Measurements from ENCODE around the gene ULK2. TPM values are rescaled to one million over a fixed set of nuclear protein-coding genes. Genes with fewer than 3 reads are reported as not detected.

Gene ULK2
- total RNA-seq (10 to 100 TPM; 13.7 to 25.6 (median 17.8) TPM), polyA plus RNA-seq (1 to 10 TPM; 4.6 to 5.4 TPM)
- long read RNA-seq, donor 1, full-length matches to known transcripts: 6 of 16 reads
- long read RNA-seq, donor 1, partial matches to known transcripts: 6 of 16 reads
- long read RNA-seq, donor 1, other reads (novel, unspliced or antisense): 4 of 16 reads
- long read RNA-seq, donor 2, full-length matches to known transcripts: 1 of 9 reads
- long read RNA-seq, donor 2, partial matches to known transcripts: 8 of 9 reads
- long read RNA-seq, donor 2, other reads (novel, unspliced or antisense): 0 of 9 reads
- long read RNA-seq, donor 3, full-length matches to known transcripts: 14 of 28 reads
- long read RNA-seq, donor 3, partial matches to known transcripts: 8 of 28 reads
- long read RNA-seq, donor 3, other reads (novel, unspliced or antisense): 6 of 28 reads

- Histone ChIP-seq H3K36me3 (peaks cover 0 to 12% (median 4%) of the 10 kb centered on the region in 9 donors), H3K4me1 (peaks cover 0 to 22% (median 5%) of the 10 kb centered on the region in 12 donors), H3K27ac (peak within 1 kb of the TSS; percentile 36 to 90 (median 74)), H3K27me3 (no peaks in the 10 kb centered on the region), H3K4me3 (peak within 1 kb of the TSS; percentile 64 to 96 (median 82)), H3K9me3 (no peaks in the 10 kb centered on the region)
- TF ChIP-seq CTCF (IDR thresholded peaks at IDR 0.05) (peak in 6 of 12 donors; percentile 4 to 25 (median 16)), POLR2A (IDR thresholded peaks at IDR 0.05) (peak in 1 of 2 donors; percentile 57)
- DNase-seq: peak; percentile 49 to 83 (median 70)
- 0 to 1% (median 1%) methylated on average over 19 to 111 of the region's 111 CpGs for WGBS, 4 donors
- intact Hi-C loops (cut with DNase I): no loop called here
- ATAC-seq: peak; percentile 13 to 85 (median 73)
These were observed at the start of gene ULK2 for GRCh38 chr17:19867329-19868078. Gene ULK2 (minus strand): TSS chr17:19867936. CDS start chr17:19867417, 519 bp downstream.

DNA sequence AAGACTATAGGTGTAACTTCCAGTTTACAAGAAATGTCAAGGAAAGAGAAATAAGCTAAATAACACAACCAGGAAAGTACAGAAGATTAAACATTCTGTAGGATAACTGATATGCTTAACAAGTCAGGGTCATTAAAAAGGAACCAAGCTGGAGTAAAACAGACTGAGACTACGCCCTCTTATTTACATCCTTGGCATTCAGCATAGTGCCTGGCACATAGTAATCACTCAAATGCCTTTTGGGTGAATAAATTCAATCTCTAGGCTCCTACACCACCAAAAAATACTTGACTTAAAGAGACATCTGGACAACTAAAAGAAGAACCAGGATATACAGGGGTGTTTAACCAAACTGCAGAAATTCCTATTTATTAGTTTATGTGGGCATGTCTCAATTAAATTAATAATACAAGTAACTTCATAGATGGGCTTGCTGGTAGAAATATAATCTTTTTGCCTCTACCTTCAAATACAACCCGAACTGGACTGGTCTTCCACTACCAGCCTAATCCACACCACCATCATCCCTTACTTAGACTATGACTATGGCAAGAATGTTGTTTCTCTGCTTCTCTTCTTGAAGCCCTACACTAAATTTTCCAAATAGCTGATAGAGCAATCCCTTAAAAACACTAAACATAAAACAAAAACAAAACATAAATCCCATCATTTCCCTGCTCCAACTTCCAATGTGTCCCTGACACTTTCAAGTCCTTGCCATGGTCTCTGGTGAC is 47.7 kb upstream of the ULK2 start:
- Histone ChIP-seq H3K27ac (no peak overlapping the region), H3K36me3 (peaks cover 0 to 99% (median 97%) of the 10 kb centered on the region in 9 donors), H3K4me3 (no peak overlapping the region), H3K9me3 (no peaks in the 10 kb centered on the region), H3K4me1 (no peaks in the 10 kb centered on the region), H3K27me3 (no peaks in the 10 kb centered on the region)
- intact Hi-C loops (cut with DNase I): no loop called here
- TF ChIP-seq CTCF (IDR thresholded peaks at IDR 0.05) (no peak), POLR2A (IDR thresholded peaks at IDR 0.05) (no peak)
- DNase-seq: no peak
- no peak for ATAC-seq
- WGBS, 4 donors: 94 to 99% (median 98%) methylated on average over 2 of the region's 2 CpGs

DNA sequence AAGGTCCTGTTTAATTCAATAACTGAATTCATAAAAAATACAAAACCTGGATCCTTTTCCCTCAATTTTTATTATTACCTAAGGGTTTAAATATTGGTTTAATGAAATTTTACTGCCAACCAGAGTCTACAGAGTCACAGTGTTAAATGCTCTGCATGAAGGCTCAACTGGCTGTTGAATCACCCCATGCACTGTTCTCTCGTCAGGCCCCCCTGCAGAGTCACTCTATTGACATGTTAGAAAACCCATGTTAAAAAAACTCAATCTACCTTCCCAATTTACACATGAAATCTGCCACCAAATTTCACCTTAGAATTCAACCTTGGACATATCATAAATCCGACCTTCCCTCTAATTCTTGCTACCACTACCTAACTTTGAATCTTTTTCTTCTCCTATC is 43.3 kb upstream of the ULK2 start:
- 92 to 95% (median 93%) methylated on average over 2 of the region's 2 CpGs for WGBS, 4 donors
- intact Hi-C loops (cut with DNase I): no loop called here
- H3K27me3 ChIP-seq: no peaks in the 10 kb centered on the region
- peaks cover 0 to under 1% (median 0%) of the 10 kb centered on the region in 12 donors for H3K4me1 ChIP-seq
- TF ChIP-seq POLR2A (IDR thresholded peaks at IDR 0.05) (no peak), CTCF (IDR thresholded peaks at IDR 0.05) (no peak)
- no peak for DNase-seq
- H3K9me3 ChIP-seq: no peaks in the 10 kb centered on the region
- peaks cover 0 to 99% (median 97%) of the 10 kb centered on the region in 9 donors for H3K36me3 ChIP-seq
- no peak for ATAC-seq
- H3K4me3 ChIP-seq: no peak overlapping the region
- no peak overlapping the region for H3K27ac ChIP-seq

Data from heart left ventricle (tissue), 16 donors.